ENCODE data around the gene SMARCC2.
A peak's percentile ranks its signal among the peaks of the same experiment; 100 is the strongest.

The SMARCC2 gene

DNA sequence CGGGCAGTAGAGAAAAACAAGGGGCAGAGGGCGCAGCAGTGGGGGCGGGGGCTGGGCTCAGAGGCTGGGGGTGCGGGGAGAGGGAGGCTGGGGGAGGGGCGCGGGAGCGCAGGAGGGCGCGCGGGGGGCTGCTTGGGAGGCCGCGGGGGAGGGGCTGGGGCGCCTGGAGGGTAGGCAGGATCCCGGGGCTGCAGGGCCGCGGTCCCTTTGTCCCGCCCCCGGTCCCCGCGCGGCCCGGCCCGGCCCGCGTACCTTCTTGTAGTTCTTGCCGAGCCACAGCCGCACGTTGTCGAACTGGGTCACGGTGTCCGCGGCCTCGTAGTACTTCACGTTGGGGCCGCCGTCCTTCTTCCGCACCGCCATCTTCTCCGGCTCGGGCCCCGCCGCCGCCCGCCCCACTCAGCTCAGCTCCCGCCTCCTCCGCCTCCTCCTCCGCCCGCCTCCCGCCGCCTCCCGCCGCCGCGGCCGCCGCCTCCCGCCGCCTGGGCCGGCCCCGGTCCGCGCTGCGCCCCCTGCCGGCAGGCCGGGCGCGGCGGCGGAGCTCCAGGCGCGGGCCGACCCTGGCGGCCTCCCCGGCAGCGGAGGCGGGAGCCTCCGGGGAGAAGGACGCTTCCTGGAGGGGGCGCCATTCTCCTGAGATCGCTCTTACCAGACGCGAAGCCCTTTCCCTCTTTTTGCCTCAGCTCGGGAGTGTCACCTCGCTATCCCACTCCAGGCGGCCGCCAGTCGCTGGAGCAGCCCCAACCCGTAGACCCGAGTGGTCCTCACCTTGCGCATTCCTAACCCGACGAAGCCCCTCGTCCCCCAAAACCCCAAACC lies at the start of gene SMARCC2:
SMARCC2 (minus strand) TSS at position 385 of the 819 bp plus-strand sequence; CDS start at position 363, 22 bp downstream.
- H3K79me2 ChIP-seq (ENCODE audit: low read length): peaks cover 31% of the 10 kb centered on the region
- TF ChIP-seq EZH2phosphoT487 (IDR thresholded peaks at IDR 0.05; ENCODE audit: low read depth): no peak
- TF ChIP-seq, protein P1, sequence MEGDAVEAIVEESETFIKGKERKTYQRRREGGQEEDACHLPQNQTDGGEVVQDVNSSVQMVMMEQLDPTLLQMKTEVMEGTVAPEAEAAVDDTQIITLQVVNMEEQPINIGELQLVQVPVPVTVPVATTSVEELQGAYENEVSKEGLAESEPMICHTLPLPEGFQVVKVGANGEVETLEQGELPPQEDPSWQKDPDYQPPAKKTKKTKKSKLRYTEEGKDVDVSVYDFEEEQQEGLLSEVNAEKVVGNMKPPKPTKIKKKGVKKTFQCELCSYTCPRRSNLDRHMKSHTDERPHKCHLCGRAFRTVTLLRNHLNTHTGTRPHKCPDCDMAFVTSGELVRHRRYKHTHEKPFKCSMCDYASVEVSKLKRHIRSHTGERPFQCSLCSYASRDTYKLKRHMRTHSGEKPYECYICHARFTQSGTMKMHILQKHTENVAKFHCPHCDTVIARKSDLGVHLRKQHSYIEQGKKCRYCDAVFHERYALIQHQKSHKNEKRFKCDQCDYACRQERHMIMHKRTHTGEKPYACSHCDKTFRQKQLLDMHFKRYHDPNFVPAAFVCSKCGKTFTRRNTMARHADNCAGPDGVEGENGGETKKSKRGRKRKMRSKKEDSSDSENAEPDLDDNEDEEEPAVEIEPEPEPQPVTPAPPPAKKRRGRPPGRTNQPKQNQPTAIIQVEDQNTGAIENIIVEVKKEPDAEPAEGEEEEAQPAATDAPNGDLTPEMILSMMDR (IDR thresholded peaks at IDR 0.05; ENCODE audit: low read depth, low read length): peak; percentile 67
- H3K9ac ChIP-seq (ENCODE audit: low read length): peak within 1 kb of the TSS; percentile 94
- no peaks in the 10 kb centered on the region for H3K27me3 ChIP-seq (ENCODE audit: low read depth, low read length)
- H3K4me3 ChIP-seq (ENCODE audit: low read length): peak within 1 kb of the TSS; percentile 89
- peaks cover 19% of the 10 kb centered on the region for H3K4me1 ChIP-seq (ENCODE audit: low read length)
- H3K4me2 ChIP-seq (ENCODE audit: low read length): peak within 1 kb of the TSS; percentile 95
- H3K9me3 ChIP-seq (ENCODE audit: insufficient read depth, low read length): no peaks in the 10 kb centered on the region
- H3K27ac ChIP-seq (ENCODE audit: low read length): peak within 1 kb of the TSS; percentile 74
- peaks cover 21% of the 10 kb centered on the region for H3K36me3 ChIP-seq (replicated peaks; ENCODE audit: low read depth, low read length)
- H4K20me1 ChIP-seq (ENCODE audit: insufficient read depth, low read length): peaks cover 9% of the 10 kb centered on the region; the same call in 1 of the 2 replicates
- H2AFZ ChIP-seq (ENCODE audit: low read depth, low read length): peak within 1 kb of the TSS; percentile 96

DNA sequence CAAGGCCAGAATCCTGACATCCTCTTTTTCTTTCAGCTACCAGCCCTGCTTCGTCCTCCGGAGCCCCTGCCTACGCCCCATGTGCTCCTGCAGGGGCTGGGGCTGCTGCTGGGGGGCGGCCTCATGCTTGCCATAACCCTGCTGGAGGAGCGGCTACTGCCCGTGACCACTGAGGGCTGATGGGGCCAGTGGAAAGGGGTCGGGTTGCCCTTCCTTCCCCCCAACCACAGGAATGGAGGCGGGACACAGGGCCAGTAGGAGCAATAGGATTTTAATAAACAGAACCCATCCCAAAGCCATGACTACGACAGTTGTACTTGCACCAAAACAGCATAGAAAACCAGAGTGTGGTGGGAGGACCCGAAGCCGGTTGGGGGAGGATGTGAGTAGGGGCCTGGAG lies 48.3 kb upstream of the SMARCC2 start:
- no peak overlapping the region for H3K27ac ChIP-seq (ENCODE audit: low read length)
- H3K4me2 ChIP-seq (ENCODE audit: low read length): no peak overlapping the region
- H3K9me3 ChIP-seq (ENCODE audit: insufficient read depth, low read length): no peaks in the 10 kb centered on the region
- H4K20me1 ChIP-seq (ENCODE audit: insufficient read depth, low read length): no peaks in the 10 kb centered on the region
- H3K36me3 ChIP-seq (replicated peaks; ENCODE audit: low read depth, low read length): peaks cover 16% of the 10 kb centered on the region
- no peak overlapping the region for H3K9ac ChIP-seq (ENCODE audit: low read length)
- H3K79me2 ChIP-seq (ENCODE audit: low read length): no peaks in the 10 kb centered on the region
- no peaks in the 10 kb centered on the region for H3K27me3 ChIP-seq (ENCODE audit: low read depth, low read length)
- H3K4me3 ChIP-seq (ENCODE audit: low read length): no peak overlapping the region
- no peak overlapping the region for H2AFZ ChIP-seq (ENCODE audit: low read depth, low read length)
- TF ChIP-seq, protein P1 (IDR thresholded peaks at IDR 0.05; ENCODE audit: low read depth, low read length): no peak
- TF ChIP-seq EZH2phosphoT487 (IDR thresholded peaks at IDR 0.05; ENCODE audit: low read depth): no peak
- no peaks in the 10 kb centered on the region for H3K4me1 ChIP-seq (ENCODE audit: low read length)

DNA sequence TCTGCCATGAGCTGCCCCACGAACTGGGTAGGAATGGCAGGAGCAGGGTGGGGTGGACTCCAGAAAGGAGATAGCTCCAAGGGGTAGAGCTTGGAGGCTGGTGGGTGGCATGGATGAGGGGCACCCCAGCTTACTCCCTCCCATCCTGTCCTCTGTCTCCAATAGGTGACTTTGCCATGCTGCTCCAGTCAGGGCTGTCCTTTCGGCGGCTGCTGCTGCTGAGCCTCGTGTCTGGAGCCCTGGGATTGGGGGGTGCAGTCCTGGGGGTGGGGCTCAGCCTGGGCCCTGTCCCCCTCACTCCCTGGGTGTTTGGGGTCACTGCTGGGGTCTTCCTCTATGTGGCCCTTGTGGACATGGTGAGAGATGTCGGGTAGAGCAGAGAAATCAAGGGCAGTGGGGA lies 47.7 kb upstream of the SMARCC2 start:
- Histone ChIP-seq H3K9me3 (ENCODE audit: insufficient read depth, low read length) (no peaks in the 10 kb centered on the region), H3K9ac (ENCODE audit: low read length) (no peak overlapping the region), H4K20me1 (ENCODE audit: insufficient read depth, low read length) (no peaks in the 10 kb centered on the region), H3K79me2 (ENCODE audit: low read length) (no peaks in the 10 kb centered on the region), H3K4me2 (ENCODE audit: low read length) (no peak overlapping the region), H3K4me1 (ENCODE audit: low read length) (no peaks in the 10 kb centered on the region), H2AFZ (ENCODE audit: low read depth, low read length) (no peak overlapping the region), H3K36me3 (replicated peaks; ENCODE audit: low read depth, low read length) (peaks cover 11% of the 10 kb centered on the region), H3K27me3 (ENCODE audit: low read depth, low read length) (no peaks in the 10 kb centered on the region), H3K4me3 (ENCODE audit: low read length) (no peak overlapping the region), H3K27ac (ENCODE audit: low read length) (no peak overlapping the region)
- TF ChIP-seq, protein P1 (IDR thresholded peaks at IDR 0.05; ENCODE audit: low read depth, low read length): no peak
- no peak for TF ChIP-seq EZH2phosphoT487 (IDR thresholded peaks at IDR 0.05; ENCODE audit: low read depth)

DNA sequence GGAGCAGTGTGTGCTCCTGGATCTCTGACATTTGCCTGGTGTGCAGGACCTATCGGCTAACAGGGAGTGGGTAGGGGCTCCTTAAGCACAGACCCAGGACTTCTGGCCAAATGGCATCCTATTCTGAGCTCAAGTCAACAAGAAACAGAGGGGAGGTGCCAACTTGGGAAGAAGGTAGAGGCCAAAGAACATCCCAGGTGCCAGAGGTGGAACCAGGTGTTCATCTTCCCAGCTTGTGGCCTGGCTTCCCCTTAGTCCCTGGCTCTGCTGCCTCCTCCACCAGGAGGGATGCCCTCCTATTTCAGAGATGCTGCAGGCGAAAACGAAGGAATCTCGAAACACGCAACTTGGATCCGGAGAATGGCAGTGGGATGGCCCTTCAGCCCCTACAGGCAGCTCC lies 46.8 kb upstream of the SMARCC2 start:
- Histone ChIP-seq H3K79me2 (ENCODE audit: low read length) (no peaks in the 10 kb centered on the region), H4K20me1 (ENCODE audit: insufficient read depth, low read length) (no peaks in the 10 kb centered on the region), H3K27ac (ENCODE audit: low read length) (no peak overlapping the region), H3K4me1 (ENCODE audit: low read length) (no peaks in the 10 kb centered on the region), H3K4me3 (ENCODE audit: low read length) (no peak overlapping the region), H3K9ac (ENCODE audit: low read length) (no peak overlapping the region), H2AFZ (ENCODE audit: low read depth, low read length) (no peak overlapping the region), H3K27me3 (ENCODE audit: low read depth, low read length) (no peaks in the 10 kb centered on the region), H3K4me2 (ENCODE audit: low read length) (no peak overlapping the region), H3K36me3 (replicated peaks; ENCODE audit: low read depth, low read length) (peaks cover 6% of the 10 kb centered on the region), H3K9me3 (ENCODE audit: insufficient read depth, low read length) (no peaks in the 10 kb centered on the region)
- TF ChIP-seq, protein P1 (IDR thresholded peaks at IDR 0.05; ENCODE audit: low read depth, low read length): no peak
- no peak for TF ChIP-seq EZH2phosphoT487 (IDR thresholded peaks at IDR 0.05; ENCODE audit: low read depth)
